ENCODE results near the gene GNAL.

DNA sequence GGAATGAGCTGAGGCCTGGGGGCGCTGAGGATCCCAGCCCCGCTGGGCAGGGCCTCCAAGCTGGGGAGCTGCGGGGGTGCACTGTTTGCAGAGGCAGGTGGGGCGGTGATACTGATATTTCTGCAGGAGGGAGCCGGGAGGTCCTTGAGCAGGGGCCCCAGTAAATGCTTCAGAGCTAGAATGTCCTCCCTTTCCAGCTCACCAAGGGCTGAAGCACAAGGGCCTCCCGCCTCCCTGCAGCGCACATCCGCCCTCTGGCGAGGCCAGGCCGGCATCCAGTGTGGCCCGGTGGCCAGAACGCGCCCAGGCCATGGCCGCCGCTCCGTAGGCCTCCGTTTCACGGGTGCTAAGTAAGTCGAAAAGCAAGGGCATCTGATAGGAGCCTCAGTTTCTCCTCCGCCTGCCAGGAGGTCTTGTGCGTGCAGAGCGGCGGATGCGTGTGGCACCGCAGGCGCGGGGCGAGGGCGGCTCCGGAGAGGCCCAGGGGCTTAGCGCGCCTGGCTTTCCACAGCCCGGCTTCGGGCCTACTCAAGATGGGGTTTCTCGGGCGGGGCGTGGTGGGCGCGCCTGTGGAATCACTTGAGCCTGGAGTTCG lies 132.7 kb downstream of the GNAL start:
- no peak for TF ChIP-seq SMC3 (IDR thresholded peaks at IDR 0.05; ENCODE audit: low read depth, low read length)
- no peak for TF ChIP-seq RFX5 (IDR thresholded peaks at IDR 0.05; ENCODE audit: low read depth, low read length)
- no peak for TF ChIP-seq BHLHE40 (IDR thresholded peaks at IDR 0.05; ENCODE audit: low read depth, low read length)
- no peak for TF ChIP-seq POLR2A (IDR thresholded peaks at IDR 0.05; ENCODE audit: low read depth, low read length)
- TF ChIP-seq, protein P1, sequence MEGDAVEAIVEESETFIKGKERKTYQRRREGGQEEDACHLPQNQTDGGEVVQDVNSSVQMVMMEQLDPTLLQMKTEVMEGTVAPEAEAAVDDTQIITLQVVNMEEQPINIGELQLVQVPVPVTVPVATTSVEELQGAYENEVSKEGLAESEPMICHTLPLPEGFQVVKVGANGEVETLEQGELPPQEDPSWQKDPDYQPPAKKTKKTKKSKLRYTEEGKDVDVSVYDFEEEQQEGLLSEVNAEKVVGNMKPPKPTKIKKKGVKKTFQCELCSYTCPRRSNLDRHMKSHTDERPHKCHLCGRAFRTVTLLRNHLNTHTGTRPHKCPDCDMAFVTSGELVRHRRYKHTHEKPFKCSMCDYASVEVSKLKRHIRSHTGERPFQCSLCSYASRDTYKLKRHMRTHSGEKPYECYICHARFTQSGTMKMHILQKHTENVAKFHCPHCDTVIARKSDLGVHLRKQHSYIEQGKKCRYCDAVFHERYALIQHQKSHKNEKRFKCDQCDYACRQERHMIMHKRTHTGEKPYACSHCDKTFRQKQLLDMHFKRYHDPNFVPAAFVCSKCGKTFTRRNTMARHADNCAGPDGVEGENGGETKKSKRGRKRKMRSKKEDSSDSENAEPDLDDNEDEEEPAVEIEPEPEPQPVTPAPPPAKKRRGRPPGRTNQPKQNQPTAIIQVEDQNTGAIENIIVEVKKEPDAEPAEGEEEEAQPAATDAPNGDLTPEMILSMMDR (conservative IDR thresholded peaks at IDR 0.05; ENCODE audit: low read depth, low read length): no peak
- TF ChIP-seq MAZ (IDR thresholded peaks at IDR 0.05; ENCODE audit: borderline replicate concordance, low read depth, low read length): no peak
- no peak for TF ChIP-seq CEBPB (IDR thresholded peaks at IDR 0.05; ENCODE audit: low read depth, low read length)
- TF ChIP-seq, protein P2, sequence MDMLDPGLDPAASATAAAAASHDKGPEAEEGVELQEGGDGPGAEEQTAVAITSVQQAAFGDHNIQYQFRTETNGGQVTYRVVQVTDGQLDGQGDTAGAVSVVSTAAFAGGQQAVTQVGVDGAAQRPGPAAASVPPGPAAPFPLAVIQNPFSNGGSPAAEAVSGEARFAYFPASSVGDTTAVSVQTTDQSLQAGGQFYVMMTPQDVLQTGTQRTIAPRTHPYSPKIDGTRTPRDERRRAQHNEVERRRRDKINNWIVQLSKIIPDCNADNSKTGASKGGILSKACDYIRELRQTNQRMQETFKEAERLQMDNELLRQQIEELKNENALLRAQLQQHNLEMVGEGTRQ (IDR thresholded peaks at IDR 0.05; ENCODE audit: low read depth, low read length): no peak
- no peak for TF ChIP-seq NFE2L2 (IDR thresholded peaks at IDR 0.05; ENCODE audit: low read depth, low read length)
- TF ChIP-seq RAD21 (IDR thresholded peaks at IDR 0.05; ENCODE audit: low read length): no peak
- TF ChIP-seq MXI1 (IDR thresholded peaks at IDR 0.05; ENCODE audit: borderline replicate concordance, low read depth, low read length): no peak
- no peak for TF ChIP-seq FOS (IDR thresholded peaks at IDR 0.05; ENCODE audit: low read depth, low read length)
- no peak for TF ChIP-seq RCOR1 (IDR thresholded peaks at IDR 0.05; ENCODE audit: insufficient replicate concordance, low read length)
